KOPT-K1 (cell line): Measurements from ENCODE around the gene THSD7B.
"Not testable (repeated sequence)": the region's sequence is repeated elsewhere in the genome, so short reads cannot be mapped to it uniquely, and the experiment has no call there.

Source experiments
- H3K27ac ChIP-seq: fragments of 200-600 bp; sonication (generic); 2 replicates; pipeline ENCODE4 v1.5.1; 2016; ENCODE audit warnings: antibody characterized with exemption, mild to moderate bottlenecking, low read depth, low read length; ENCODE audit not compliant: poor library complexity, severe bottlenecking
- H3K36me3 ChIP-seq: fragments of 200-600 bp; sonication (generic); 2 replicates; pipeline ENCODE4 v1.5.1; 2017; ENCODE audit warnings: antibody characterized with exemption, mild to moderate bottlenecking, low read length, moderate library complexity; ENCODE audit not compliant: insufficient read depth
- H3K9me3 ChIP-seq: fragments of 200-600 bp; sonication (generic); 2 replicates; pipeline ENCODE4 v1.5.1; 2017; ENCODE audit warnings: antibody characterized with exemption, low read length, mild to moderate bottlenecking; ENCODE audit not compliant: insufficient read depth, poor library complexity, severe bottlenecking

THSD7B gene

DNA sequence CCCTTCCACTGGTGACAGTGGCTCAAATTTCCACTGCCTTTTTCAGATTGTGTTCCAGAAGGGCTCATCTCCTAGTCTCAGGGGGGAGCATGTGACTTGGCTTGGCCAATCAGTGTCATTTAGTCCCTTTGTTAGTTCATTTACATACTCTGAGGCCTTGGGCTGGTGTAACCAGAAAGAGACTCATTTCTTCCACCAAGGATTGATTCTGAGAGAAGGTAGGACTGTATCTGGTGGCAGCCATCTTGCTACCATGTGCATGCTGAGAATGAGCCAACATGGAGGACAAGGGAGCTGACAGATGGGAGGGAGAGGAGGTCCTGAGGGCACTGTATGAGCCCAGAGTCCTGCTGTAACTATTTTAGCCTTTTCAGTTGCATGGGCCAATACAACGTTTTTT, 191.7 kb downstream of the THSD7B start:
- H3K27ac ChIP-seq, result no peak overlapping the region
- H3K9me3 ChIP-seq, result no peaks in the 10 kb centered on the region
- no peaks in the 10 kb centered on the region for H3K36me3 ChIP-seq

GRCh38 chr2:136962105-136962725, 196.9 kb downstream of the THSD7B start:
- Histone ChIP-seq H3K36me3 (no peaks in the 10 kb centered on the region), H3K9me3 (no peaks in the 10 kb centered on the region), H3K27ac (no peak overlapping the region)

GRCh38 chr2:136966485-136966884, 201.1 kb downstream of the THSD7B start:
- no peak overlapping the region for H3K27ac ChIP-seq
- H3K9me3 ChIP-seq, result no peaks in the 10 kb centered on the region
- H3K36me3 ChIP-seq, result no peaks in the 10 kb centered on the region

- Histone ChIP-seq H3K36me3 (no peaks in the 10 kb centered on the region), H3K27ac (no peak overlapping the region), H3K9me3 (no peaks in the 10 kb centered on the region)
Observed at GRCh38 chr2:136980303-136980702, 215.0 kb downstream of the THSD7B start.

- H3K9me3 ChIP-seq, H3K27ac ChIP-seq, H3K36me3 ChIP-seq: not testable (repeated sequence)
Observed at GRCh38 chr2:136981689-136982088, 216.3 kb downstream of the THSD7B start.

- H3K9me3 ChIP-seq, result no peaks in the 10 kb centered on the region
- H3K36me3 ChIP-seq, result no peaks in the 10 kb centered on the region
- no peak overlapping the region for H3K27ac ChIP-seq
Observed at GRCh38 chr2:136985044-136985443, 219.7 kb downstream of the THSD7B start.

GRCh38 chr2:136986605-136987221, 221.4 kb downstream of the THSD7B start:
- no peaks in the 10 kb centered on the region for H3K9me3 ChIP-seq
- no peaks in the 10 kb centered on the region for H3K36me3 ChIP-seq
- H3K27ac ChIP-seq, result no peak overlapping the region

DNA sequence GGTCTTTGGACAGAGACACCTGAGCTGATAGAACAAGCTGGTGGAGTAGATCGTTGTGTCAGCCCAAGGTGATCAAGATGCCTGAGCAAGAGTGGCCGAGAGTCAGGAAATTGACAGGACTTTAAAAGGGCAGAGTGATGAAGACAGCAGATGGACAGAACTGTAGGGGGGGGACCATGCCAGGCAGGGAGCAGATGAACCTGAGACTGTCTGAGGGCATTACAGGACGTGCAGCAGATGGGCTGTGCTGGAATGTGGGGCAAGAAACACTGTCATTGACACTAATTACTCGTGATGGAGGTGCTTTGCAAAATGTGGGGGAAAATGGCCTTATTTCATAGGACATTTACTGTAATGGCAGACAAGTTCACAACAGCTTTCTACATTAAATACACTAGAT, 225.0 kb downstream of the THSD7B start:
- H3K9me3 ChIP-seq, result no peaks in the 10 kb centered on the region
- no peaks in the 10 kb centered on the region for H3K36me3 ChIP-seq

DNA sequence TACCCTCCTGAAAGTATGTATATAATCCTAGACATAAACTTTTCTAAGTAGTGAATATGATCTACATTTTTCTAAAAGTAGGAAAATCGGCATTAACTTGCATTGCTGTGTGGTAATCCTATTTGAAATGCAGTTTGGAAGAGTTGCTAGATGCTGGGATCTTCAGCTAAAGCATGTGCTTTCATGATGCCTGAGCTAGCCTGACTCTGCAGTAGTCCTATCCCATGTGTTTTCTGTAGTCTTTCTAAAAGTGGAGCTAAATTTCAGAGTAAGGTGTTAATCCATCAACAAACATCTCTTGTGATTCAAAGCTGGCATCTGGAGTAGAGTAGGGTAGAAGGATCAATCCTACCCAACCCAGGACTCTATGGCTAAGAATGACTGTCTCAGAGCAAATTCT, 229.4 kb downstream of the THSD7B start:
- no peak overlapping the region for H3K27ac ChIP-seq
- H3K9me3 ChIP-seq, result no peaks in the 10 kb centered on the region
- no peaks in the 10 kb centered on the region for H3K36me3 ChIP-seq

More for the DNA sequence above, 225.0 kb downstream of the THSD7B start:
- no peak overlapping the region for H3K27ac ChIP-seq

DNA sequence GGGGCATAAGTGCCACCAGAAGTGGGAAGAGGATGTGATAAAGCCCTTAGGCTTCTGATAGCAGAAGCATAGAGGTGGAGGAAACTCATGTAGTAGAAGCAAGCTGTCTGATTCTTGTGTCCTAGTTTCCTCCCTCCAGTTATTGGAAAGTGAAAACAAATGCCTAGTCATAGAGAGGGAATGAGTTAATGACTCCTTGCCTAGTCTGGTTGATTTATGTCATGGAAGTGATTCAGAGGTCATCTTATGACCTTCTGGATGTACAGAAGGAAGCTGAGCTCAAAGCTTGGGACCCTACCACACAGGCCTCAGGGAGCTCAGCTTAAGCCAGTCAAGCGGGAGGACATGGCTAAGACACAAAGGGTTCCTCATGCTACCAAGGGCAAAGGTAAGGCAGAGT, 232.2 kb downstream of the THSD7B start:
- no peak overlapping the region for H3K27ac ChIP-seq
- H3K9me3 ChIP-seq, result no peaks in the 10 kb centered on the region
- H3K36me3 ChIP-seq, result no peaks in the 10 kb centered on the region

- H3K9me3 ChIP-seq, result no peaks in the 10 kb centered on the region
- no peaks in the 10 kb centered on the region for H3K36me3 ChIP-seq
- no peak overlapping the region for H3K27ac ChIP-seq
Observed at GRCh38 chr2:137000811-137001210, 235.5 kb downstream of the THSD7B start.

DNA sequence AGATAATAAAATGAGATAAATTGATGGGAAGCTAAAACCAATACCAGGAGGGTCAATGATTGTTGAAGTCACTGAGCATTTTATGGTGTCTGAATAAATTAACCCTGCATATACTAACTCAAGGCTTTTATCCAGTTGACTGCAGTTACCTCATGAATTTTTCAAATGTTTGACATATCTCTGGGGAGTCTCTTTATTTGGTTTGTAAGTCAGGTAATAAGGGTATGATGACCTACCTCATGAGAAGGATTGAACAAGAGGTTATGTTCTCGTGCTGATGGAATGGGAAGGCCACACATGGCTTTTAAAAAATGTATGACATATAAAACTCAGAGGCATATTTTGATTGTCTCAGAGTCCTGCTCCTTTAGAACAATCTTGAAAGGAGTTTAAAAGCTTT, 237.6 kb downstream of the THSD7B start:
- H3K27ac ChIP-seq, result no peak overlapping the region

GRCh38 chr2:137005210-137005609, 239.9 kb downstream of the THSD7B start:
- H3K9me3 ChIP-seq, result no peaks in the 10 kb centered on the region
- no peaks in the 10 kb centered on the region for H3K36me3 ChIP-seq
- H3K27ac ChIP-seq, result no peak overlapping the region

More for the DNA sequence above, 237.6 kb downstream of the THSD7B start:
- H3K9me3 ChIP-seq, result no peaks in the 10 kb centered on the region
- H3K36me3 ChIP-seq, result no peaks in the 10 kb centered on the region

DNA sequence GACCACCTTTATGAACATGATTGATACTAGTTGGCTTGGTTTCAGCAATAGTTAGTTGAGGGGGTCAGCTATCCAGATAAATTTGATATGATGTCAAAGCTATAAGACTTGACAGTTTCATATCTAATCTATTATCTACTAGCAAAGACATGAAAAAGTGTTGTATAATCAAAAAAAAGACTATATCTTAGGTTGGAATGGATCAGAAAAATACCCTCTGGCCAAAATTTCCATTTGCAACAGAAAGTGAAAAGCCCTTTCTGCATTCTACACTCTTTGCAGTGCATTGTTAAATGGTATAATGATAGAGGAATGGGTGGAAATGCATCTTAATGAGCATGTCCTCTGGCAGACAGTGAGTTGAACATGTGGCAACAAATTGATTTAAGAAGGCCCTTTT, 242.6 kb downstream of the THSD7B start:
- Histone ChIP-seq H3K9me3 (no peaks in the 10 kb centered on the region), H3K36me3 (no peaks in the 10 kb centered on the region), H3K27ac (no peak overlapping the region)

DNA sequence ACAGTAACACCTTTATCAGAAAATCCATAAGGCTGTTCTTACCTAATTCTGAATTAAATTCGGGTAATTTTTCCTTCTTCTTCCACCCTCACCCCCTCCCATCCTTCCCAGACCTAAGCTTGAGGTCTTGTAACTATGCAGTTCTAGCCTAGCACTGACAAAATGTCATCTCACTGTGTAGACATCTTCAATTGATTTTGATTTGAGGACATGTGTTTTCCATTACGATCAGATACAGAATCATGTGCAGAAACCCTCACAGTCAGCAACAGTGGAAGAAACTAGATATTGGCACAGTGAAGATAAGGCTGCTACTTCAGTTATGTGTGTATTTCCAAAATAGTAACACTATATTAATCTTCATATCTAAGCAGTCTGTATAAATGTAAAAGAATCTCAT, 244.6 kb downstream of the THSD7B start:
- H3K27ac ChIP-seq, result no peak overlapping the region
- H3K36me3 ChIP-seq, result no peaks in the 10 kb centered on the region
- H3K9me3 ChIP-seq, result no peaks in the 10 kb centered on the region
